Measurements from ENCODE around the gene PARD3.

The PARD3 gene

DNA sequence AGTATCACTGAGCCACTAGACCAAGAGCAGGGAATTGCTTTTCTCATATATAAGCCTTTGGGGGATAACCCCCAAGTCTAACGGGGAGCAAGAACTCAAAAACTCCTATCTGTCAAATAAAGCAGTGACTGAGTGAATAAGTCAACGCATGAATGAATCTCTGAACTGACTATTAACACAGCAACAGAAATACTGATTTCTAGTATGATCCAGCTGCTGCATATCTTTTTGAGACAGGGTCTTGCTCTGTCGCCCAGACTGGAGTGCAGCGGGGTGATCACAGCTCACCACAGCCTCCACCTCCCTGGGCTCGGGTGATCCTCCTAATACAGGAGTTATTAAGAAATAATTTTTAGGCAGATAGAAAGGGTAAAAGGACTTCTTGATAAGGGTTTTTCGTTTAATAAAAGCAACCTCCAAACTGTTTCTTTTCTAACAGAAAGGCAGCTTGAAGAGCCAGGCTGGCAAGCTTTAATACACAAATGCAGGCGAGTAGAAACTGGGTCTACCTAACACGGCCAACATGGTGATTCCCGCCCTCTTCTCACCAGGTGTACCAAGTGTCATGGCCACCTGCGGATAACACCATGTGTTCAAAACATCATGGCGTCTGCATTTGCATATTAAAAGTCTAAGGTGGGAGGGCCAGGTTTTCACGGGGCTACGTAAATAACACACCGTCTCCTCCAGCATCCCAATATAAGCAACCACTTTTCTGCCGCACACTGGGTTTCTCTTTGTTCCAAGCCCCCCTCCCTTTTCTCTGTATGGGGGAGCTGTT lies 631.9 kb downstream of the PARD3 start:
- DNase-seq (ENCODE audit: low spot score) = no peak

DNA sequence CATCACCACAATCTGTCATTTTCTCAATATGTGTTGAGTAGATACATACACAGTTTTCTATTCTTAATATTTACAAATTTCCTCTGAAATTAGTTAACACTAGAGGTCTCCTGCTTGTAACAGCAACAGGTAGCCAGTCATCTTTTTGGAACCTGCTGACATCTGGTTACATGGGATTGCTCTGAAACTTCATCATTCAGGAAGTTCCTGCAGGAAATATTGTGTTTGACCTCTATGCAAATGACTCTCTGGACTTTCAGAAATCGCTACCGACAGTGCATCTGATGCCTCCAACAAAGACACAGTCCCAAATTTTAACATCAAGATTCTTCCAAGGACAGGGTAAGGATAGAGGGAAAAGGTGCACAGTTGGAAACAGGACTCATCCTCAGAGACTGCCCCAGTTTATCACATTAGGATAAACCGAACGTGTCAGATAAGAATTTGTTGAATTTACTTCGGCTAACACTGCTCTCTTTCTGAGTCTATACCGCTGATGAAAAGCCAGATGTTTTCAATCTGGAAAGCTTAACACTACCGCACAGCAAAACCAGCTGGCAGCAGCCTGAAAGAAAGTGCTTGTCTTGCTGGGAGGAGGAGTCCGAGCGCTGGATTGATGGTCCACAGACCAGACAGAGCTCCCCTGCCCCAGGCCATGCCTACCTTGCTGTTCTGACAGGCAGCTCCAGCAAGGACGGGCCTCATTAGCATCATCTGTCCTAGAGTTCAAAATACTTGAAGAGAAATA lies 633.4 kb downstream of the PARD3 start:
- peak; percentile 26 for DNase-seq (ENCODE audit: low spot score)

DNA sequence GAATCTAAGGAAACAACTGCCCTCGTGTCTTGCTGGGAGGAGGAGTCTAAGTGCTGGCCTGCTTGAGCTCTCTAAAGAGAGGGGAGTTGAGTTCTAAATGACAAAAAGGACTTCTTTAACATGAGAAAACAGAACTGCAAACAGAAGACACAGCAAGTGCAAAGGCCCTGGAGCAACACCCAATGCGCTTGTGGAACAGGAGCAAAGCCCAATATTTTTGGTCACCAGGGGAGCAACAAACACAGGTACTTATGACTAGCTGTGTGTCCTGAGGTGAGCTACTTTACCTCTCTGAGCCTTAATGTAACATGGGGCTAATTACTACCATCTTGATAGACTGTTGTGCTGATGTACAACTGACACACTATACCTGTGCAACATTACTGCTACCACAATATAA lies 634.3 kb downstream of the PARD3 start:
- DNase-seq (ENCODE audit: low spot score) = no peak

DNA sequence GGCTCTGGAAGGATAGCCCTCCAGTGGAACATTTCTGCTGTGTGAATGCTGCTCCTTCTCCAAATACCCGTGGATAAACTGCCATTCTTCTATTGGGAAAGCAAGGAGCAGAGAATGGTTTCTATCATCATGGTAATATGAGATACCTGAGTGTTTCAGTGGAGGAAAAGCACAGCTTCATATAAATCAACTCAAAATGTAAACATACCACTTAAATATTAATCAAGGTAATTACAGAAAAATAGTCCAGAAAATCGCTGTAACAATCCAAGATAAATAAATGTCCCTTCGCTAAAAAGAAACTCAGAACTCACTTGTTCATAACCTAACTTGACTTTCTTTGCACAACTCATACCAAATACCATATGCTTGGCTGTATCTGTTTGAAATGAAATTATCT lies 635.8 kb downstream of the PARD3 start:
- DNase-seq (ENCODE audit: low spot score) = no peak

DNA sequence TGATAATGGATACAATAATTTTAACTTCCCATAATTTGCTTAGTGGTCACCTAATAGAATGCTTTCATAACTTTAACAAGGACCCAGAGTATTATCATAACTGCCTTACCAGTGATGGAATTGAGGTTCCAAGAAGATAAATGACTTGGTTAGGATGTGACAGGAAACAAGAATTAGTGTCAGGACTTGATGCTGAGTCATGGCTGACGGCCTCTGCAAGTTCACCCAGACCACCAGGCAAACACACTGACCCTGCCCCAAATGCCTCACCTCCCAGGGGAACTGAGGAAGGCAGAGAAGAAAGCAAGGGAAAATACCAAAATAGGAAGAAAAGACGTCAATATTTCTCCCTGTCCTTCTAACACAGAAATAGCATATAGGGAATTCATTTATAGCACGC lies 636.3 kb downstream of the PARD3 start:
- no peak for DNase-seq (ENCODE audit: low spot score)

DNA sequence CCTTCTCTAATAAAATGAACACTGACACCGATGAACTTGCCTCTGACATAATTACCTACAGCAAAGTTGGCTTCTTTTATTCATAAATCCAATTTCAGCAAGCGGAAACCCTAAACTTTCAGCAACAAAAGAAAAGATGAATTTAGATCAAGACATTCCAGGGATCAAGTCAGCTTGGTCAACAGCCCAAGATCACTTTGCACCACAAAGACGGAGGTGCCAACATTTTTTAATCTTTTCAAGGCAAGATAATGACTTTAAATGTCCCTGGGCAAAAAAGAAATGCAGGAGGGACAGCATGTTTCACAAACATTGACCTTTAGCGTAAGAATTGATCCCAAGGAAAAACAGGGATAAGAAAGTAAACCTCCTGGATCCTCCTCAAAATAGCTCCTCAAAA lies 636.9 kb downstream of the PARD3 start:
- no peak for DNase-seq (ENCODE audit: low spot score)

DNA sequence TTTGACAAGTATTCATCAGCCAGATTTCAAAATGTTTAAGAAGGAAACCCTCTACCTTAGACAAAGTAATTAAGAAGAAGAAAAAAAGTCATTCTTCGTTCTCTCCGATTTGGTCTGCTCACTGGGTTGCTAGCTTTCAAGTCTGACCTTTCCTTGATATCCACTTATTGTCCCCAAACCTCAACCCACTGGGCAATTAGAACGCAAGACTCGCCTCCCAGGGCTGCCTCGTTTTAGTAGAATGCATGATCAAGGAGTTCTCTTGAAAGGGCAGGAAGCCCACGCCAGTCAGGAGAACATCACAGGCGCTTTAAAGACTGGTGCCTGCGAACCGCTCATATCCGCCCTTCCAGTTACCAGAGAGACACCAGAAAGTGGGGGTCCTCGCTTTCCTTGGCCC lies 637.7 kb downstream of the PARD3 start:
- no peak for DNase-seq (ENCODE audit: low spot score)

DNA sequence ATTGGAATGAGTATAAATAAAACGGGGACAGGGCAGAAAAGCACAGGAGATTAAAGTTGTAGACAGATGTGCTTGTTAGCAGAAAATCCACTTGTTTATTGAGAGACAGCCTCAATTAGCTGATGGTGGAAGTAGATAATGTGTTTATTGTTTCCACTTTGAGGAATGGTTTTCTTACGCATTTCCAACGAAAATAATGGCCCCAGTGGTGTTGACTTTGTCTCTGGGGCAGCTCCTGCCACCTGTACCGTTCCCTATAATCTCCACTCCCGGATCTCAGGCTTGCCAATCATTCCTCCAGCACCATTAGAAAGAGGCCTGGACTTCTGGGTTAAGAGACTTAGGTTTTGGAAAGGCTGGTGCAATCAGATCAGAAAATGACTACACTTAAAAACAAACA lies 638.7 kb downstream of the PARD3 start:
- no peak for DNase-seq (ENCODE audit: low spot score)

DNA sequence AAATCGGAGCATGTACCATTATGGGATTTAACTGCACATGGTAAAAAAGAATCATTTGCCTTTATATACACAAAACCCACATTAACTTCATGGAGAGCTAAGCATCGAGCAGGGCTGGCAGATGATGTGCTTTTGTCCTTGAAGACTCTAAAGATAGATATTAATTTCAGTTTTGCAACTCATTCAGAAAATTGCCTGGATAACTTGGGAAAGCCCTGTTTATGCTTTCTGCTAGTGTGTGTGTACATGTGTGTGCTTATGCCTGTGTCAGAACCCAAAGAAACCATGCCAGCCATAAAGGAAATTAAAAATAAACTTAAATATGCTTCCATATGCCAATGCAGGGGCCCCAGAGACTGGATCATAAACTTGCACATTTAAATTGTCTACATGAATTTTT lies 640.0 kb downstream of the PARD3 start:
- DNase-seq (ENCODE audit: low spot score) = no peak

DNA sequence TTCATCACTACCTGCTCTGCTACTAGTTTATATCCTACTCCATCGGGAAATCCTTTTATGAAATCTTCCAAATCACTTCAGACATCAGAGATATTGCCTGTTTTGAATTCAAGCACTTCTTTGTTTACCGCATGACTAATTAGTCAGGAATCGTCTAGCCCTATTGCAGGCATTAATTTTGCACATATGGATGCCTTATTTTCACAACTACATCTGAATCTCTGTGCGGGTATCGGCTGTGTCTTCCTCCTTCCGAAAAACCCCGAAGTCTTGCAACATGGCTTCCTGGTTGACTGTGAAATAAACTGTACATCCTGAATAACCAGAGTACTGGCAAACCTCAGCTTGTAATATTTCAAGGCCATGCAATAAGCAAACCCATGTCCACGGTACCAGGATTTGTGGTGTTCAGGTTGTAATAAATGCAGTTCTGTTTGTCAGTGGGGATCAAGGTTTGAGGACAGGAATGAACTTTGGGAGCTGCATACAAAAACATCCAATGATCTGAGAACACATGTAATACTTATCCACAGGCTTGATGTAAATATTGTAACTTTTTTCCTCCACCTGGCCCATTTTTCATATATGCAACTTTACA lies 642.1 kb downstream of the PARD3 start:
- DNase-seq (ENCODE audit: low spot score) = no peak

DNA sequence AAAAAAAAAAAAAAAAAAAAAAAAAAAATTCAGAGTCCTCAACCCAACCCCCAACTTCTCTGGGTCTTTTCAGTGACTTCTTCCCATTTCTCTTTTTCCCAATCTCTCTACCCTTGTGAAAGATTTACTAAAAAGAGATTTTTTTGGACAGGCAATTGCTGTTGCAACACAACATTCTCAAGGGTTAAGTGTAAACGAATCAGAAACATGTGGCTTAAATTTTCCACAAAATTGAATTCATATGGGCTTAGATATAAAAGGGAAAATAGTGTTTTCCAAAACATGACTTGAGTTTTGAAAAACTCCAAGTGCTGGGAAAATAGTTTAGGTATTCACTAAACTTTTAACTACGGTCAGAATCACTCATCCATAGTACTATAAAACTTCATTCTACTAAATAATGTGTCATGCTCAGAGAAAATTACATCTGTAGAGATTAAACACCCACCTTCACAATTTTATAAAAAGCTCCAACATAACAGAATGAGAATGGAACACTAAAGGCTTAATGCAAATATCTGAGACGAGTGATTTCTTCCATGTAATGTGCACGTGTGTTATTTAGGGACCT lies 643.1 kb downstream of the PARD3 start:
- DNase-seq (ENCODE audit: low spot score) = no peak

DNA sequence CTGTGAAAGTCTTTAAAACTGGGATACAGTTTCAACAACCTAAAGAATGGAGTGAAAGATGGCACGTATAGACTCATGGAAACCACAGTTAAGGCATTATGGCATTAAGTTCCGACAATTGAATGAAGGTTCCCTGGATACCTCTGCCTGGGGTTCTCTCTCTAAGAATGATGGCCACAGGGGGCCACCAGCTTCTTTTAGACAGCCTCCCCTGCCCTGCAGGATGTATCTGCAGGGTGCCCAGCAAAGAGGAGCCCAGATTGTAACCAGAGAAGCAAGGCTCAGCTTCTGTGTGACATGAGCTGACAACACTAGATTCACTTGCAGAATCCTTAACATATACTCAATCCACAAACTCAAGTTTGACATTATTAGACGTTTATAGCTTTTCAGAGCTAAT lies 645.4 kb downstream of the PARD3 start:
- DNase-seq (ENCODE audit: low spot score) = no peak

DNA sequence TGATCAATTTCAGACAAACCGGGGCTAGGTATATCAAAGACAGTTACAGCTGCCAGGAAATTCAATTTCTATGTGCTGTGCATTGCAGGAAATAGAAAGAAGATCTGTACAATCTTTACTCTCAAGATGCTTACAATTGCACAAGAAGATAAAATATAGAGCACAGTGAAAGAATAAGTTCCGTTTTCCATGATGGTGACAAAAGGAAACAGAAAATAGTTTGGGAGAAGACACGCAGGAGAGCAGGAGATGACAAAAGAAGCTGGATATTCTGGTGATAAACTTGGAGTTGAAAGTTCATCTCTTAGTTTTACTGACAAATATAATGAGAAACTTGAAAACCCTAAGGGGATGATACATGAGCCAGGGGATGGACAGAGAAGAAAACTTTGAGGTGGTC lies 646.0 kb downstream of the PARD3 start:
- no peak for DNase-seq (ENCODE audit: low spot score)

DNA sequence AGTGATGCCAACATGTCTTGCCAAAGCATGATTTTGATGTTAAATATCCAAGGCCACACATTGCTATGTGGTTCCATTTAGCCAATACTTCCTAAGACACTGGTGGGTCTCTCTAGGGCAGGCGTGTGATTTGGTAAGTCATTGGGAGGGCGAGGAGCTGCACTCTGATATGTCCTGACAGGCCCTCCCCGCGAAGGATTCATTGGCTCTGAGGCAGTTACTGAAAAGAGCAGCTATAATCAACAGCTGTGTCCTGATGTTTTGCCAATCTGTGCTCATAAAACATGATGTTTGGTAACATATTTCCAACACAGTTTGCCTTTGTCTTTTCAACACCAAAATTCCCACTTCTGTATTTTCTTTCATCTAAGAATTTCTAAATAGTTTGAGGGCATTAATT lies 646.7 kb downstream of the PARD3 start:
- DNase-seq (ENCODE audit: low spot score) = no peak

DNA sequence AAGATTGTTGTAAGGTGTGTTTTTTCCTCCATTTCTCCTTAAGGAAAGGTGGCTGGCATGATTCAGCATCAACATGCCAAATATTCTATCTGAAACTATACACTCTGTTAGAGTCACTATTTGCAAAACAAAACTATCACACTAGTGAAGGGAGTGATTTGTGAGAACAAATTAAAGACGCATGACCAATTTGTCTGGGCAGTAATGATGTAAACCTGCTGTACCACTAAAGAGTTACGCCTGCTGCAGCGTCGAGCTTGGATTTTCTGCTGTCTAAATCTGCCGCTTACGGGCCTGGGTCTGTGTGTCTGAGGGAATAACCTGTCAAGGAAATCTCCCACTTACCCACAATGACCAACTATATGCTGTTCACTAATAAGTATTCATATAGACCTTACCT lies 648.3 kb downstream of the PARD3 start:
- DNase-seq (ENCODE audit: low spot score) = no peak

DNA sequence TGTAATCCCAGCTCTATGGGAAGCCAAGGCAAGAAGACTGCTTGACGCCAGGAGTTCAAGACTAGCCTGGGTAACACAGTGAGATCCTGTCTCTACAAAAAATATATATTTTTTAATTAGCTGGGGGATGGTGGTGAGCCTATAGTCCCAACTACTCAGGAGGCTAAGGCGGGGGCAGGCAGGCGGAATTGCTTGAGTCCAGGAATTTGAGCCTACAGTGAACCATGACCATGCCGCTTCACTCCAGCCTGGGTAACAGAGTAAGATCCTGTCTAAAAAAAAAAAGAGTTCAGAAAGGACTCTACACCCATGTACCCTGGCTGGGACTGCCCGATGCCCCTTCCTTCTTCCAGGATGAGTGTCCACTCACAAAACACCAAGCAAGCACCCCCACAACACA lies 648.7 kb downstream of the PARD3 start:
- DNase-seq (ENCODE audit: low spot score) = no peak

DNA sequence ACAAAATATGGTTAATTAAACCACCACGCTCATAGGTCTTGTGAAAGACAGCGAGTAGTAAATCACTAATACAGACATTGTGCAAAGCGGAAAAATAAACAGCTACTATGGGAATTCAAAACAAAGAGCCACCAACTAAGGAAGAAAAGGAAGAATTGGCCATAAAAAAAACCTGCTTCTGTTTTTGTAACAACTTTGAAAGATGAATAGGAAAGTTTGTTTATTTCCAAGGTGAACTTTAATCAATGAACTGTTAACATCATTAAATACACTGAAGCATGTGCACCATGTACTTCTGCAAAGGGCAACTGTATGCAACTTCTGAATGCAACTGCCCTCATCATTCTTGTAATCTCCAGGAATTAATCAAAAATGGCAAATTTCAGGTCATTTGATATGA lies 651.1 kb downstream of the PARD3 start:
- no peak for DNase-seq (ENCODE audit: low spot score)

DNA sequence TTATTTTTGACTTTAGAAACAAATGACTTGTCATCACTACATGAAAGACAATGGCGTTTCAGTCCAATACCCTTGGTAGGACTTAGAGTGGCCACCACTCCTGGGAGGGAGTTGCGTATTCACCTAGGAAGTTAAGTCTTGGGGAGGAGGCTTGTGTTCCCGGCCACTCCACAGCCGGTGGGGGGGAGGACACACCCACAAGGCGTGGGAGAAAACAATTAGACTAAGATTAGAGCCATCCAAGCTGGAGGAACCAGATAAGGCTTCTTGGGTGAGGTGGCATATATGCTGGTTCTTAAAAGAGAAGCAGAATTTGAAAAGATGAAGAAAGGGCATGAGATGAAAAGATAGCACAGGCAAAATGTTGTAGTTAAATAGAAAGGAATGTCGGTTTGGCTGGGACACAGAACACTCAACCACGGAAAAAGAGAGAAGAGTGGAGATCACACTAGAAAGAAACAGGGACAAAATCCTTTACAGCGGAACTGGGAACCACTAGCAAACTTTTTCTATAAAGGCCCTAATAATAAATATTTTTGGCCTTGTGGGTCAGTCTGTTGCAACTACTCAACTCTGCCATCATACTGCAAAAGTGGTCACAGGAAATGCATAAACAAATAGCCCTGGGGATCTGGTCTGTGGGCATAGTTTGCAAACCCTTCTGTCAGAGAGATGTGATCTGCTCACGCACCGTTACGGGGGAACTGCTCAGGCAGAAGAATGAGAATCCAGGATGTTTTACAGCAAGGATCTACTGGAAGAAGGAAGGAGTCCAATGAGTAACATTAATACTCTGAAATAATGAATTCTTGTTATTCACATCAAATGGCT lies 651.8 kb downstream of the PARD3 start:
- DNase-seq (ENCODE audit: low spot score) = no peak

DNA sequence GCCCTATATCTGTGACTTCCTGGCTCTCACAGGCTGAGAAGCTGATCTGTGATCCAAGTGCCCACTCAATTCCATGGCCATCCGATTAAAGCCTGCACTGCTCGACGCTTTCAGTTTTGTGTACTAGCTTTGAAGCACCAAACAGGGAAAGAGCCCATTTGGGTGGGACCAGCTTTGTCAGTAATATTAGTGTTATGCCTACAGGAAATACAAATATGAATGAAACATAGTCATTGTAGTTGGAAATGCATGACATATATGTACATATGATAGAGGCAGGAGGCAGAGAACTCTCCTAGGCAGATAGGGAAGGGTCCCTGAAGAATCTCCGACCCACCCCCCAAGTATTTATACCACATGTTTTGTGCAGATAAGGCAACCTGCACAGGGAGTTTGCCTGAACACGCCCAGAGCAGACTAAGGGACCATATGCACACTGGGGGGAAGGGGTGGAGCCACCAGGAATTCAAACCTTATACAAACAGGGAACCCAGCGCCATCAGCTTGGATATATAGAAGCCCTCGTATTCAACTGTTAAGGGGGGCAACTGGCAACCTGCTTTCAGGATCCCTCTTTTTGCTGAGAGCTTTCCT lies 653.2 kb downstream of the PARD3 start:
- DNase-seq (ENCODE audit: low spot score) = no peak

DNA sequence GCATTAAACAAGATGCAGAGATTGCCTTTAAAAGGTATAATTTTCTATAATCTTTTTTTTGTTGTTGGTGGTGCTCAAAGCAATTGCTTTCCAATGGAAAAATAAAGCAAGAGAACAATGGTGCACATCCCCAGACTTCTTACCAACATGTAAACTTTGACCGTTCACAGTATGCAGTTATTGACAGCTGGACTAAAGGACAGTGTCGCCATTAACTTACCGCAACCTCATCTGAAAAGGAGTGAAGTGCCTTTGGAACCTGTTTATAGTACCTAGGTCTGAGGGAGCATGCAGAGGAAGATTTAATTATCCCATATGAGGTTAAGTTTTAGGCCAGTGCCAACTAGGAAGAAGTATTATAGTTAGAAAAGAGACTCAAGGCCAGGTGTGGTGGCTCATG lies 654.5 kb downstream of the PARD3 start:
- no peak for DNase-seq (ENCODE audit: low spot score)

DNA sequence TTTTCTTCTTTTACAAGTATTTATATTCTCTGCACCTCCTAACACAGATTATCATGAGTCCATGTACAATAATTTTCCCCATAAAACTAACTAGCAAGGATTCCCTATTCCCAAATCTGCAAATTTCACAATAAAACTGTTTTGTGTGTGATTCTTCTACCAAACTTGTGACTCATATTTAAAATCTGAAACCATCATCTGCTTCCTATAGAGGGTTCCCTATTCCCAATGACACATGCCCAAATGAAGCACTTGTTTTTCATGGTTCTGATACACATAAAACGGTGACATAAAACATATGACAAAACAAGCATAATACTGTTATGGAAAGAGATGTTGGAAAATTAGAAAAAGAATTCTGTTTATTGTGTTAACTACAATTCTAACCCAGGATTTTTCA lies 657.6 kb downstream of the PARD3 start:
- DNase-seq (ENCODE audit: low spot score) = no peak
